ENCODE results near the gene PTMS.

- TF ChIP-seq CTCF (IDR thresholded peaks at IDR 0.05 in 2 of 3, conservative IDR thresholded peaks at IDR 0.05 in 1 of 3; ENCODE audit: control insufficient read depth in 2 of 3, extremely low read depth in 1 of 3, insufficient read depth in 1 of 3, low read depth in 3 of 3, low read length in 3 of 3) (no peak), SREBF2 (IDR thresholded peaks at IDR 0.05; ENCODE audit: low read length) (no peak), ZNF24 (IDR thresholded peaks at IDR 0.05) (no peak), TCF7 (IDR thresholded peaks at IDR 0.05; ENCODE audit: borderline replicate concordance) (no peak), NBN (IDR thresholded peaks at IDR 0.05) (no peak), CEBPB (IDR thresholded peaks at IDR 0.05; ENCODE audit: borderline replicate concordance in 1 of 2, low read depth in 2 of 2, low read length in 2 of 2) (no peak), RFX5 (IDR thresholded peaks at IDR 0.05; ENCODE audit: low read depth, low read length) (no peak), CHD1 (IDR thresholded peaks at IDR 0.05; ENCODE audit: low read depth, low read length) (no peak), SMARCA5 (IDR thresholded peaks at IDR 0.05) (no peak), BCL11A (IDR thresholded peaks at IDR 0.05; ENCODE audit: low read depth, low read length) (no peak), SP1 (IDR thresholded peaks at IDR 0.05; ENCODE audit: low read depth, low read length) (no peak)
Measured at GRCh38 chr12:6807170-6807569, 41.0 kb downstream of the PTMS start.
